Measurements from ENCODE around the gene TGFB2.

DNA sequence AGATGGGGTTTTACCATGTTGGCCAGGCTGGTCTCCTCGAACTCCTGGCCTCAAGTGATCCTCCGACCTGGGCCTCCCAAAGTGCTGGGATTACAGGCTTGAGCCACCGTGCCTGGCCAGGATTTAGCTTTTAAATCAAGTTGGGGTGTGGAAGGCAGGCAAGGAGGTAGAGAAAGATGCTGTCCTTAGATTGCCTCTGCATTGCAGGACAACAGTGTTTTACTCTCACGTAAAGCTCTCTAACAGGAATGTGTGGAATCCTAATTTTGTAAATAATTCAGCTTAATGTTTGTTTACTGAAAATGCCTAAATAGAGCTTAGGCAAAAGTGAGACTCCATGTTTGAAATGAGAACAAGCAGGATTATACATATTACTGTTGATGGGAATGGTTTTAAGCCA, 29.5 kb upstream of the TGFB2 start:
- TF ChIP-seq, protein P1, sequence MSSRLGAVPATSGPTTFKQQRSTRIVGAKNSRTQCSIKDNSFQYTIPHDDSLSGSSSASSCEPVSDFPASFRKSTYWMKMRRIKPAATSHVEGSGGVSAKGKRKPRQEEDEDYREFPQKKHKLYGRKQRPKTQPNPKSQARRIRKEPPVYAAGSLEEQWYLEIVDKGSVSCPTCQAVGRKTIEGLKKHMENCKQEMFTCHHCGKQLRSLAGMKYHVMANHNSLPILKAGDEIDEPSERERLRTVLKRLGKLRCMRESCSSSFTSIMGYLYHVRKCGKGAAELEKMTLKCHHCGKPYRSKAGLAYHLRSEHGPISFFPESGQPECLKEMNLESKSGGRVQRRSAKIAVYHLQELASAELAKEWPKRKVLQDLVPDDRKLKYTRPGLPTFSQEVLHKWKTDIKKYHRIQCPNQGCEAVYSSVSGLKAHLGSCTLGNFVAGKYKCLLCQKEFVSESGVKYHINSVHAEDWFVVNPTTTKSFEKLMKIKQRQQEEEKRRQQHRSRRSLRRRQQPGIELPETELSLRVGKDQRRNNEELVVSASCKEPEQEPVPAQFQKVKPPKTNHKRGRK (CRISPR knock-in tag; IDR thresholded peaks at IDR 0.05; ENCODE audit: borderline replicate concordance) = no peak
- TF ChIP-seq KAT7 (CRISPR knock-in tag; IDR thresholded peaks at IDR 0.05; ENCODE audit: borderline replicate concordance) (no peak), TCF7 (CRISPR knock-in tag; IDR thresholded peaks at IDR 0.05; ENCODE audit: low read depth) (no peak), ELF4 (CRISPR knock-in tag; IDR thresholded peaks at IDR 0.05; ENCODE audit: low read depth) (no peak), ZNF263 (CRISPR knock-in tag; IDR thresholded peaks at IDR 0.05; ENCODE audit: low read depth) (no peak)
- TF ChIP-seq, protein P2, sequence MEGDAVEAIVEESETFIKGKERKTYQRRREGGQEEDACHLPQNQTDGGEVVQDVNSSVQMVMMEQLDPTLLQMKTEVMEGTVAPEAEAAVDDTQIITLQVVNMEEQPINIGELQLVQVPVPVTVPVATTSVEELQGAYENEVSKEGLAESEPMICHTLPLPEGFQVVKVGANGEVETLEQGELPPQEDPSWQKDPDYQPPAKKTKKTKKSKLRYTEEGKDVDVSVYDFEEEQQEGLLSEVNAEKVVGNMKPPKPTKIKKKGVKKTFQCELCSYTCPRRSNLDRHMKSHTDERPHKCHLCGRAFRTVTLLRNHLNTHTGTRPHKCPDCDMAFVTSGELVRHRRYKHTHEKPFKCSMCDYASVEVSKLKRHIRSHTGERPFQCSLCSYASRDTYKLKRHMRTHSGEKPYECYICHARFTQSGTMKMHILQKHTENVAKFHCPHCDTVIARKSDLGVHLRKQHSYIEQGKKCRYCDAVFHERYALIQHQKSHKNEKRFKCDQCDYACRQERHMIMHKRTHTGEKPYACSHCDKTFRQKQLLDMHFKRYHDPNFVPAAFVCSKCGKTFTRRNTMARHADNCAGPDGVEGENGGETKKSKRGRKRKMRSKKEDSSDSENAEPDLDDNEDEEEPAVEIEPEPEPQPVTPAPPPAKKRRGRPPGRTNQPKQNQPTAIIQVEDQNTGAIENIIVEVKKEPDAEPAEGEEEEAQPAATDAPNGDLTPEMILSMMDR (IDR thresholded peaks at IDR 0.05) = no peak
- TF ChIP-seq, protein P3, sequence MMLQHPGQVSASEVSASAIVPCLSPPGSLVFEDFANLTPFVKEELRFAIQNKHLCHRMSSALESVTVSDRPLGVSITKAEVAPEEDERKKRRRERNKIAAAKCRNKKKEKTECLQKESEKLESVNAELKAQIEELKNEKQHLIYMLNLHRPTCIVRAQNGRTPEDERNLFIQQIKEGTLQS (CRISPR knock-in tag; conservative IDR thresholded peaks at IDR 0.05) = no peak
- TF ChIP-seq, protein P4, sequence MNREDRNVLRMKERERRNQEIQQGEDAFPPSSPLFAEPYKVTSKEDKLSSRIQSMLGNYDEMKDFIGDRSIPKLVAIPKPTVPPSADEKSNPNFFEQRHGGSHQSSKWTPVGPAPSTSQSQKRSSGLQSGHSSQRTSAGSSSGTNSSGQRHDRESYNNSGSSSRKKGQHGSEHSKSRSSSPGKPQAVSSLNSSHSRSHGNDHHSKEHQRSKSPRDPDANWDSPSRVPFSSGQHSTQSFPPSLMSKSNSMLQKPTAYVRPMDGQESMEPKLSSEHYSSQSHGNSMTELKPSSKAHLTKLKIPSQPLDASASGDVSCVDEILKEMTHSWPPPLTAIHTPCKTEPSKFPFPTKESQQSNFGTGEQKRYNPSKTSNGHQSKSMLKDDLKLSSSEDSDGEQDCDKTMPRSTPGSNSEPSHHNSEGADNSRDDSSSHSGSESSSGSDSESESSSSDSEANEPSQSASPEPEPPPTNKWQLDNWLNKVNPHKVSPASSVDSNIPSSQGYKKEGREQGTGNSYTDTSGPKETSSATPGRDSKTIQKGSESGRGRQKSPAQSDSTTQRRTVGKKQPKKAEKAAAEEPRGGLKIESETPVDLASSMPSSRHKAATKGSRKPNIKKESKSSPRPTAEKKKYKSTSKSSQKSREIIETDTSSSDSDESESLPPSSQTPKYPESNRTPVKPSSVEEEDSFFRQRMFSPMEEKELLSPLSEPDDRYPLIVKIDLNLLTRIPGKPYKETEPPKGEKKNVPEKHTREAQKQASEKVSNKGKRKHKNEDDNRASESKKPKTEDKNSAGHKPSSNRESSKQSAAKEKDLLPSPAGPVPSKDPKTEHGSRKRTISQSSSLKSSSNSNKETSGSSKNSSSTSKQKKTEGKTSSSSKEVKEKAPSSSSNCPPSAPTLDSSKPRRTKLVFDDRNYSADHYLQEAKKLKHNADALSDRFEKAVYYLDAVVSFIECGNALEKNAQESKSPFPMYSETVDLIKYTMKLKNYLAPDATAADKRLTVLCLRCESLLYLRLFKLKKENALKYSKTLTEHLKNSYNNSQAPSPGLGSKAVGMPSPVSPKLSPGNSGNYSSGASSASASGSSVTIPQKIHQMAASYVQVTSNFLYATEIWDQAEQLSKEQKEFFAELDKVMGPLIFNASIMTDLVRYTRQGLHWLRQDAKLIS (CRISPR knock-in tag; IDR thresholded peaks at IDR 0.05; ENCODE audit: borderline replicate concordance) = no peak
- TF ChIP-seq, protein P5, sequence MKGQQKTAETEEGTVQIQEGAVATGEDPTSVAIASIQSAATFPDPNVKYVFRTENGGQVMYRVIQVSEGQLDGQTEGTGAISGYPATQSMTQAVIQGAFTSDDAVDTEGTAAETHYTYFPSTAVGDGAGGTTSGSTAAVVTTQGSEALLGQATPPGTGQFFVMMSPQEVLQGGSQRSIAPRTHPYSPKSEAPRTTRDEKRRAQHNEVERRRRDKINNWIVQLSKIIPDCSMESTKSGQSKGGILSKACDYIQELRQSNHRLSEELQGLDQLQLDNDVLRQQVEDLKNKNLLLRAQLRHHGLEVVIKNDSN (CRISPR knock-in tag; IDR thresholded peaks at IDR 0.05) = no peak
- TF ChIP-seq, protein P6, sequence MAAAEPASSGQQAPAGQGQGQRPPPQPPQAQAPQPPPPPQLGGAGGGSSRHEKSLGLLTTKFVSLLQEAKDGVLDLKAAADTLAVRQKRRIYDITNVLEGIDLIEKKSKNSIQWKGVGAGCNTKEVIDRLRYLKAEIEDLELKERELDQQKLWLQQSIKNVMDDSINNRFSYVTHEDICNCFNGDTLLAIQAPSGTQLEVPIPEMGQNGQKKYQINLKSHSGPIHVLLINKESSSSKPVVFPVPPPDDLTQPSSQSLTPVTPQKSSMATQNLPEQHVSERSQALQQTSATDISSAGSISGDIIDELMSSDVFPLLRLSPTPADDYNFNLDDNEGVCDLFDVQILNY (CRISPR knock-in tag; IDR thresholded peaks at IDR 0.05) = no peak

Measured in WTC11 (cell line).